WTC11 (cell line): ENCODE data around the gene EPHA4. TPM values are rescaled to one million over a fixed set of nuclear protein-coding genes. Genes with fewer than 3 reads are reported as not detected.

Experiments used
- ATAC-seq: fragments of 200-7000 bp; cut with Tn5 transposase; 2 replicates; pipeline ENCODE4 v1.10.0; 2021; ENCODE audit warnings: mild to moderate bottlenecking, moderate library complexity
- CTCF ChIA-PET: fragments of 300-600 bp; sonication (Branson Sonifier 250); formaldehyde crosslinking; loops from one replicate; lab custom pipeline; 2021; ENCODE audit warnings: antibody characterized with exemption; lab: Charles Lee
- POLR2A ChIA-PET: fragments of 350-600 bp; sonication (Branson Sonifier 250); formaldehyde crosslinking; loops from one replicate; lab custom pipeline; 2021; ENCODE audit warnings: antibody characterized with exemption; lab: Charles Lee
- DNase-seq: peaks from one replicate; pipeline ENCODE4 v3.0.0; 2021; ENCODE audit warnings: low spot score
- H3K27ac Mint-ChIP-seq: 2 replicates; pipeline ENCODE4 v1.8.0; 2021; ENCODE audit warnings: mixed read lengths
- H3K27me3 Mint-ChIP-seq: 2 replicates; pipeline ENCODE4 v1.8.0; 2021; ENCODE audit warnings: low read depth, mild to moderate bottlenecking, moderate library complexity, mixed read lengths
- H3K36me3 Mint-ChIP-seq: 2 replicates; pipeline ENCODE4 v1.8.0; 2021; ENCODE audit warnings: mixed read lengths
- H3K4me1 Mint-ChIP-seq: 2 replicates; pipeline ENCODE4 v1.8.0; 2022; ENCODE audit warnings: mixed read lengths
- H3K4me3 Mint-ChIP-seq: 2 replicates; pipeline ENCODE4 v1.8.0; 2021; ENCODE audit warnings: mild to moderate bottlenecking, moderate library complexity, mixed read lengths
- H3K9me3 Mint-ChIP-seq: 2 replicates; pipeline ENCODE4 v1.8.0; 2021; ENCODE audit warnings: mixed read lengths
- KAT7 ChIP-seq: sonication (generic); formaldehyde crosslinking; IDR thresholded peaks from 2 replicates; pipeline ENCODE4 v1.8.1; 2023; ENCODE audit warnings: missing genetic modification reagents, mild to moderate bottlenecking, borderline replicate concordance
- MXD4 ChIP-seq: fragments of 250-450 bp; sonication (Bioruptor Pico); IDR thresholded peaks from 2 replicates; pipeline ENCODE4 v1.8.0; 2021; ENCODE audit warnings: mild to moderate bottlenecking, moderate library complexity, borderline replicate concordance
- NR1H2 ChIP-seq: sonication (generic); formaldehyde crosslinking; IDR thresholded peaks from 2 replicates; pipeline ENCODE4 v1.9.0; 2021; ENCODE audit warnings: mild to moderate bottlenecking, moderate library complexity, missing genetic modification reagents
- ZNF396 ChIP-seq: fragments of 250-450 bp; sonication (Bioruptor Pico); IDR thresholded peaks from 2 replicates; pipeline ENCODE4 v1.8.0; 2021; ENCODE audit warnings: mild to moderate bottlenecking, moderate library complexity, borderline replicate concordance
- total RNA-seq: library from RNA; stranded (reverse); gene quantifications from 3 replicates; pipeline ENCODE4 v1.2.3, GENCODE V29; 2021
- TF ChIP-seq, protein P1 (sequence below): sonication (generic); formaldehyde crosslinking; IDR thresholded peaks from 2 replicates; pipeline ENCODE4 v1.8.0; 2023; ENCODE audit warnings: missing genetic modification reagents, mild to moderate bottlenecking, borderline replicate concordance
- TF ChIP-seq, protein P2 (sequence below): fragments of 200-600 bp; IDR thresholded peaks from 2 replicates; pipeline ENCODE4 v1.8.0; 2022; ENCODE audit warnings: antibody characterized with exemption
- TF ChIP-seq, protein P3 (sequence below): sonication (generic); formaldehyde crosslinking; IDR thresholded peaks from 2 replicates; pipeline ENCODE4 v1.8.1; 2023; ENCODE audit warnings: mild to moderate bottlenecking, missing genetic modification reagents
- TF ChIP-seq, protein P4 (sequence below): sonication (generic); formaldehyde crosslinking; conservative IDR thresholded peaks from 2 replicates; pipeline ENCODE4 v1.8.1; 2022; ENCODE audit warnings: mild to moderate bottlenecking, missing genetic modification reagents
- TF ChIP-seq, protein P5 (sequence below): sonication (generic); formaldehyde crosslinking; IDR thresholded peaks from 2 replicates; pipeline ENCODE4 v1.8.1; 2022; ENCODE audit warnings: low read depth, mild to moderate bottlenecking, moderate library complexity, missing genetic modification reagents, borderline replicate concordance
- TF ChIP-seq, protein P6 (sequence below): sonication (generic); formaldehyde crosslinking; IDR thresholded peaks from 2 replicates; pipeline ENCODE4 v1.8.0; 2022; ENCODE audit warnings: missing genetic modification reagents
- TF ChIP-seq, protein P7 (sequence below): sonication (generic); formaldehyde crosslinking; IDR thresholded peaks from 2 replicates; pipeline ENCODE4 v1.8.1; 2023; ENCODE audit warnings: mild to moderate bottlenecking, missing genetic modification reagents, moderate library complexity
- TF ChIP-seq, protein P8 (sequence below): sonication (generic); formaldehyde crosslinking; IDR thresholded peaks from 2 replicates; pipeline ENCODE4 v1.8.0; 2022; ENCODE audit warnings: mild to moderate bottlenecking, missing genetic modification reagents
- TF ChIP-seq, protein P9 (sequence below): sonication (generic); formaldehyde crosslinking; IDR thresholded peaks from 2 replicates; pipeline ENCODE4 v1.8.1; 2022; ENCODE audit warnings: mild to moderate bottlenecking, missing genetic modification reagents, moderate library complexity, borderline replicate concordance

The EPHA4 gene
- total RNA-seq, 1 experiment from 2014 or later = 11.0 TPM

DNA sequence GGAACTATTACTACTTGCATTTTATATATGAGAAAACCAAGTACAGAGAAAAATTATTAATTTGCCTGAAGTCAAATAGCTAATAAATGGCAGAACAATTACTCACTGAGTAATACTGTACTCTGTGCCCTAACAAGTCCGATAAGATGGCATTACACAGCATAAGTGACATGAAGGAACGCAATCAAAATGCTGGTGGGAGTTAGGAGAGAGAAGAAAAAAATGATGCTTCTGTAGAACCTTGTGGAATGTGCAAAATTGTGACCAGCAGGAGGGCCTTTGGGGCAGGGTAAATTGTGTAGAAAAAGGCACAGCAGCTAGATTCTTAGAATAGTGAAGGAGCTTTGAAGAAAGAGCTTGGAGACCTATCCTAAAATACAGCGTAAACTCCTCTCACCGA is 32.9 kb downstream of the EPHA4 start:
- H3K36me3 Mint-ChIP-seq = no peaks in the 10 kb centered on the region
- ATAC-seq (no peak), DNase-seq (no peak)
- peaks cover 26% of the 10 kb centered on the region for H3K4me1 Mint-ChIP-seq
- no peak overlapping the region for H3K27ac Mint-ChIP-seq
- CTCF ChIA-PET = interaction anchor here (1.0 to 1.1 kb wide), 2 partner anchors 34 to 61 kb away, joined by 3 read pairs; no protein-coding TSS in a partner anchor
- TF ChIP-seq, protein P1, sequence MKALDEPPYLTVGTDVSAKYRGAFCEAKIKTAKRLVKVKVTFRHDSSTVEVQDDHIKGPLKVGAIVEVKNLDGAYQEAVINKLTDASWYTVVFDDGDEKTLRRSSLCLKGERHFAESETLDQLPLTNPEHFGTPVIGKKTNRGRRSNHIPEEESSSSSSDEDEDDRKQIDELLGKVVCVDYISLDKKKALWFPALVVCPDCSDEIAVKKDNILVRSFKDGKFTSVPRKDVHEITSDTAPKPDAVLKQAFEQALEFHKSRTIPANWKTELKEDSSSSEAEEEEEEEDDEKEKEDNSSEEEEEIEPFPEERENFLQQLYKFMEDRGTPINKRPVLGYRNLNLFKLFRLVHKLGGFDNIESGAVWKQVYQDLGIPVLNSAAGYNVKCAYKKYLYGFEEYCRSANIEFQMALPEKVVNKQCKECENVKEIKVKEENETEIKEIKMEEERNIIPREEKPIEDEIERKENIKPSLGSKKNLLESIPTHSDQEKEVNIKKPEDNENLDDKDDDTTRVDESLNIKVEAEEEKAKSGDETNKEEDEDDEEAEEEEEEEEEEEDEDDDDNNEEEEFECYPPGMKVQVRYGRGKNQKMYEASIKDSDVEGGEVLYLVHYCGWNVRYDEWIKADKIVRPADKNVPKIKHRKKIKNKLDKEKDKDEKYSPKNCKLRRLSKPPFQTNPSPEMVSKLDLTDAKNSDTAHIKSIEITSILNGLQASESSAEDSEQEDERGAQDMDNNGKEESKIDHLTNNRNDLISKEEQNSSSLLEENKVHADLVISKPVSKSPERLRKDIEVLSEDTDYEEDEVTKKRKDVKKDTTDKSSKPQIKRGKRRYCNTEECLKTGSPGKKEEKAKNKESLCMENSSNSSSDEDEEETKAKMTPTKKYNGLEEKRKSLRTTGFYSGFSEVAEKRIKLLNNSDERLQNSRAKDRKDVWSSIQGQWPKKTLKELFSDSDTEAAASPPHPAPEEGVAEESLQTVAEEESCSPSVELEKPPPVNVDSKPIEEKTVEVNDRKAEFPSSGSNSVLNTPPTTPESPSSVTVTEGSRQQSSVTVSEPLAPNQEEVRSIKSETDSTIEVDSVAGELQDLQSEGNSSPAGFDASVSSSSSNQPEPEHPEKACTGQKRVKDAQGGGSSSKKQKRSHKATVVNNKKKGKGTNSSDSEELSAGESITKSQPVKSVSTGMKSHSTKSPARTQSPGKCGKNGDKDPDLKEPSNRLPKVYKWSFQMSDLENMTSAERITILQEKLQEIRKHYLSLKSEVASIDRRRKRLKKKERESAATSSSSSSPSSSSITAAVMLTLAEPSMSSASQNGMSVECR = no peak
- TF ChIP-seq, protein P2, sequence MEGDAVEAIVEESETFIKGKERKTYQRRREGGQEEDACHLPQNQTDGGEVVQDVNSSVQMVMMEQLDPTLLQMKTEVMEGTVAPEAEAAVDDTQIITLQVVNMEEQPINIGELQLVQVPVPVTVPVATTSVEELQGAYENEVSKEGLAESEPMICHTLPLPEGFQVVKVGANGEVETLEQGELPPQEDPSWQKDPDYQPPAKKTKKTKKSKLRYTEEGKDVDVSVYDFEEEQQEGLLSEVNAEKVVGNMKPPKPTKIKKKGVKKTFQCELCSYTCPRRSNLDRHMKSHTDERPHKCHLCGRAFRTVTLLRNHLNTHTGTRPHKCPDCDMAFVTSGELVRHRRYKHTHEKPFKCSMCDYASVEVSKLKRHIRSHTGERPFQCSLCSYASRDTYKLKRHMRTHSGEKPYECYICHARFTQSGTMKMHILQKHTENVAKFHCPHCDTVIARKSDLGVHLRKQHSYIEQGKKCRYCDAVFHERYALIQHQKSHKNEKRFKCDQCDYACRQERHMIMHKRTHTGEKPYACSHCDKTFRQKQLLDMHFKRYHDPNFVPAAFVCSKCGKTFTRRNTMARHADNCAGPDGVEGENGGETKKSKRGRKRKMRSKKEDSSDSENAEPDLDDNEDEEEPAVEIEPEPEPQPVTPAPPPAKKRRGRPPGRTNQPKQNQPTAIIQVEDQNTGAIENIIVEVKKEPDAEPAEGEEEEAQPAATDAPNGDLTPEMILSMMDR = no peak
- TF ChIP-seq, protein P3, sequence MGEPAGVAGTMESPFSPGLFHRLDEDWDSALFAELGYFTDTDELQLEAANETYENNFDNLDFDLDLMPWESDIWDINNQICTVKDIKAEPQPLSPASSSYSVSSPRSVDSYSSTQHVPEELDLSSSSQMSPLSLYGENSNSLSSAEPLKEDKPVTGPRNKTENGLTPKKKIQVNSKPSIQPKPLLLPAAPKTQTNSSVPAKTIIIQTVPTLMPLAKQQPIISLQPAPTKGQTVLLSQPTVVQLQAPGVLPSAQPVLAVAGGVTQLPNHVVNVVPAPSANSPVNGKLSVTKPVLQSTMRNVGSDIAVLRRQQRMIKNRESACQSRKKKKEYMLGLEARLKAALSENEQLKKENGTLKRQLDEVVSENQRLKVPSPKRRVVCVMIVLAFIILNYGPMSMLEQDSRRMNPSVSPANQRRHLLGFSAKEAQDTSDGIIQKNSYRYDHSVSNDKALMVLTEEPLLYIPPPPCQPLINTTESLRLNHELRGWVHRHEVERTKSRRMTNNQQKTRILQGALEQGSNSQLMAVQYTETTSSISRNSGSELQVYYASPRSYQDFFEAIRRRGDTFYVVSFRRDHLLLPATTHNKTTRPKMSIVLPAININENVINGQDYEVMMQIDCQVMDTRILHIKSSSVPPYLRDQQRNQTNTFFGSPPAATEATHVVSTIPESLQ (CRISPR knock-in tag) = no peak
- TF ChIP-seq, protein P4, sequence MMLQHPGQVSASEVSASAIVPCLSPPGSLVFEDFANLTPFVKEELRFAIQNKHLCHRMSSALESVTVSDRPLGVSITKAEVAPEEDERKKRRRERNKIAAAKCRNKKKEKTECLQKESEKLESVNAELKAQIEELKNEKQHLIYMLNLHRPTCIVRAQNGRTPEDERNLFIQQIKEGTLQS (CRISPR knock-in tag) = no peak
- TF ChIP-seq NR1H2 (CRISPR knock-in tag) = no peak
- no peaks in the 10 kb centered on the region for H3K27me3 Mint-ChIP-seq
- POLR2A ChIA-PET = no interaction called here
- H3K4me3 Mint-ChIP-seq = no peak overlapping the region
- H3K9me3 Mint-ChIP-seq = no peaks in the 10 kb centered on the region

DNA sequence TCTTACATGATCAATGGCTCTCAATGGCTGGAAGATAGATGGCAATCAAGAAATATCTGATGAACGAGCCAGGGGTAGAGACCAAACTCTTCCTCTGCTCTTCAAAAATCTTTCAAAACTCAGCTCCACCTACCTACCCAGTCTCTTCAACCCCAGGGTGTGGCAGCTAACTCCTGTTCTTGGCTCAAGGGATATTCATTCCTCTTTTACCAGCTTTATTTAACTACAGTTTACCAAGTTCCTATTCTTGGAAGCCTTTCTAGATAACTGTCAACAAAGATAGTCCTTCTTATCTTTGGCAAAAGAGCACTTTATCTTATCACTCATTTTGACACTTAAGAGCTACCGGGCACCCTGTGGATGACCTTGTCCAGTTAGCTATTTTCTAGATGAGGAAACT is 36.3 kb downstream of the EPHA4 start:
- H3K4me3 Mint-ChIP-seq = no peak overlapping the region
- peaks cover 23% of the 10 kb centered on the region for H3K4me1 Mint-ChIP-seq
- no peaks in the 10 kb centered on the region for H3K9me3 Mint-ChIP-seq
- no peak for ATAC-seq
- no peaks in the 10 kb centered on the region for H3K36me3 Mint-ChIP-seq
- TF ChIP-seq, protein P5, sequence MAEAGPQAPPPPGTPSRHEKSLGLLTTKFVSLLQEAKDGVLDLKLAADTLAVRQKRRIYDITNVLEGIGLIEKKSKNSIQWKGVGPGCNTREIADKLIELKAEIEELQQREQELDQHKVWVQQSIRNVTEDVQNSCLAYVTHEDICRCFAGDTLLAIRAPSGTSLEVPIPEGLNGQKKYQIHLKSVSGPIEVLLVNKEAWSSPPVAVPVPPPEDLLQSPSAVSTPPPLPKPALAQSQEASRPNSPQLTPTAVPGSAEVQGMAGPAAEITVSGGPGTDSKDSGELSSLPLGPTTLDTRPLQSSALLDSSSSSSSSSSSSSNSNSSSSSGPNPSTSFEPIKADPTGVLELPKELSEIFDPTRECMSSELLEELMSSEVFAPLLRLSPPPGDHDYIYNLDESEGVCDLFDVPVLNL (CRISPR knock-in tag) = no peak
- TF ChIP-seq, protein P6, sequence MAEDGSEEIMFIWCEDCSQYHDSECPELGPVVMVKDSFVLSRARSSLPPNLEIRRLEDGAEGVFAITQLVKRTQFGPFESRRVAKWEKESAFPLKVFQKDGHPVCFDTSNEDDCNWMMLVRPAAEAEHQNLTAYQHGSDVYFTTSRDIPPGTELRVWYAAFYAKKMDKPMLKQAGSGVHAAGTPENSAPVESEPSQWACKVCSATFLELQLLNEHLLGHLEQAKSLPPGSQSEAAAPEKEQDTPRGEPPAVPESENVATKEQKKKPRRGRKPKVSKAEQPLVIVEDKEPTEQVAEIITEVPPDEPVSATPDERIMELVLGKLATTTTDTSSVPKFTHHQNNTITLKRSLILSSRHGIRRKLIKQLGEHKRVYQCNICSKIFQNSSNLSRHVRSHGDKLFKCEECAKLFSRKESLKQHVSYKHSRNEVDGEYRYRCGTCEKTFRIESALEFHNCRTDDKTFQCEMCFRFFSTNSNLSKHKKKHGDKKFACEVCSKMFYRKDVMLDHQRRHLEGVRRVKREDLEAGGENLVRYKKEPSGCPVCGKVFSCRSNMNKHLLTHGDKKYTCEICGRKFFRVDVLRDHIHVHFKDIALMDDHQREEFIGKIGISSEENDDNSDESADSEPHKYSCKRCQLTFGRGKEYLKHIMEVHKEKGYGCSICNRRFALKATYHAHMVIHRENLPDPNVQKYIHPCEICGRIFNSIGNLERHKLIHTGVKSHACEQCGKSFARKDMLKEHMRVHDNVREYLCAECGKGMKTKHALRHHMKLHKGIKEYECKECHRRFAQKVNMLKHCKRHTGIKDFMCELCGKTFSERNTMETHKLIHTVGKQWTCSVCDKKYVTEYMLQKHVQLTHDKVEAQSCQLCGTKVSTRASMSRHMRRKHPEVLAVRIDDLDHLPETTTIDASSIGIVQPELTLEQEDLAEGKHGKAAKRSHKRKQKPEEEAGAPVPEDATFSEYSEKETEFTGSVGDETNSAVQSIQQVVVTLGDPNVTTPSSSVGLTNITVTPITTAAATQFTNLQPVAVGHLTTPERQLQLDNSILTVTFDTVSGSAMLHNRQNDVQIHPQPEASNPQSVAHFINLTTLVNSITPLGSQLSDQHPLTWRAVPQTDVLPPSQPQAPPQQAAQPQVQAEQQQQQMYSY = no peak
- TF ChIP-seq KAT7 (CRISPR knock-in tag) (no peak), ZNF396 (CRISPR knock-in tag) (no peak), MXD4 (CRISPR knock-in tag) (no peak)
- TF ChIP-seq, protein P7, sequence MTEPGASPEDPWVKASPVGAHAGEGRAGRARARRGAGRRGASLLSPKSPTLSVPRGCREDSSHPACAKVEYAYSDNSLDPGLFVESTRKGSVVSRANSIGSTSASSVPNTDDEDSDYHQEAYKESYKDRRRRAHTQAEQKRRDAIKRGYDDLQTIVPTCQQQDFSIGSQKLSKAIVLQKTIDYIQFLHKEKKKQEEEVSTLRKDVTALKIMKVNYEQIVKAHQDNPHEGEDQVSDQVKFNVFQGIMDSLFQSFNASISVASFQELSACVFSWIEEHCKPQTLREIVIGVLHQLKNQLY = no peak
- TF ChIP-seq, protein P8, sequence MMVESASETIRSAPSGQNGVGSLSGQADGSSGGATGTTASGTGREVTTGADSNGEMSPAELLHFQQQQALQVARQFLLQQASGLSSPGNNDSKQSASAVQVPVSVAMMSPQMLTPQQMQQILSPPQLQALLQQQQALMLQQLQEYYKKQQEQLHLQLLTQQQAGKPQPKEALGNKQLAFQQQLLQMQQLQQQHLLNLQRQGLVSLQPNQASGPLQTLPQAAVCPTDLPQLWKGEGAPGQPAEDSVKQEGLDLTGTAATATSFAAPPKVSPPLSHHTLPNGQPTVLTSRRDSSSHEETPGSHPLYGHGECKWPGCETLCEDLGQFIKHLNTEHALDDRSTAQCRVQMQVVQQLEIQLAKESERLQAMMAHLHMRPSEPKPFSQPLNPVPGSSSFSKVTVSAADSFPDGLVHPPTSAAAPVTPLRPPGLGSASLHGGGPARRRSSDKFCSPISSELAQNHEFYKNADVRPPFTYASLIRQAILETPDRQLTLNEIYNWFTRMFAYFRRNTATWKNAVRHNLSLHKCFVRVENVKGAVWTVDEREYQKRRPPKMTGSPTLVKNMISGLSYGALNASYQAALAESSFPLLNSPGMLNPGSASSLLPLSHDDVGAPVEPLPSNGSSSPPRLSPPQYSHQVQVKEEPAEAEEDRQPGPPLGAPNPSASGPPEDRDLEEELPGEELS (CRISPR knock-in tag) = no peak
- TF ChIP-seq, protein P9, sequence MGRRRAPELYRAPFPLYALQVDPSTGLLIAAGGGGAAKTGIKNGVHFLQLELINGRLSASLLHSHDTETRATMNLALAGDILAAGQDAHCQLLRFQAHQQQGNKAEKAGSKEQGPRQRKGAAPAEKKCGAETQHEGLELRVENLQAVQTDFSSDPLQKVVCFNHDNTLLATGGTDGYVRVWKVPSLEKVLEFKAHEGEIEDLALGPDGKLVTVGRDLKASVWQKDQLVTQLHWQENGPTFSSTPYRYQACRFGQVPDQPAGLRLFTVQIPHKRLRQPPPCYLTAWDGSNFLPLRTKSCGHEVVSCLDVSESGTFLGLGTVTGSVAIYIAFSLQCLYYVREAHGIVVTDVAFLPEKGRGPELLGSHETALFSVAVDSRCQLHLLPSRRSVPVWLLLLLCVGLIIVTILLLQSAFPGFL (CRISPR knock-in tag) = no peak
- ChIA-PET POLR2A (no interaction called here), CTCF (no interaction called here)
- no peaks in the 10 kb centered on the region for H3K27me3 Mint-ChIP-seq
- no peak for DNase-seq
- H3K27ac Mint-ChIP-seq = no peak overlapping the region
